Sigmoid colon (tissue), 7 donors: ENCODE results near the gene BRME1. TPM values are rescaled to one million over a fixed set of nuclear protein-coding genes. Genes with fewer than 3 reads are reported as not detected.
A peak's percentile ranks its signal among the peaks of the same experiment; 100 is the strongest.

Experiments
- DNase-seq: peaks from one replicate; pipeline ENCODE4 v3.0.0-alpha.2; 2019
- H3K27ac ChIP-seq, 4 donors: fragments of 200-600 bp; sonication (generic); one replicate each; pipeline ENCODE4 v1.5.1; 2016 to 2019; ENCODE audit warnings: mild to moderate bottlenecking in 1 of 4
- H3K27me3 ChIP-seq, 3 donors: fragments of 200-600 bp; sonication (generic); one replicate each; pipeline ENCODE4 v1.5.1; 2019; ENCODE audit warnings: mild to moderate bottlenecking in 1 of 3
- H3K36me3 ChIP-seq, 4 donors: fragments of 200-600 bp; sonication (generic); one replicate each; pipeline ENCODE4 v1.5.1; 2016 to 2019
- H3K4me1 ChIP-seq, 4 donors: fragments of 200-600 bp; sonication (generic); one replicate each; pipeline ENCODE4 v1.5.1; 2017 to 2019
- H3K4me3 ChIP-seq, 4 donors: fragments of 200-600 bp; sonication (generic); one replicate each; pipeline ENCODE4 v1.5.1; 2017 to 2019; ENCODE audit warnings: mild to moderate bottlenecking in 2 of 4, moderate library complexity in 1 of 4
- H3K9me3 ChIP-seq, 4 donors: fragments of 200-600 bp in 3 of 4; sonication (generic) in 3 of 4; one replicate each; pipeline versions ENCODE4 v1.5.1 to v1.6.1; 2013 to 2019
- CTCF ChIP-seq, 4 experiments: fragments of 450-650 bp in 3 of 4; fragments of 200-600 bp in 1 of 4; IDR thresholded peaks; one replicate each; pipeline ENCODE4 v1.5.1; 2016 to 2019; ENCODE audit warnings: antibody characterized with exemption in 4 of 4, mild to moderate bottlenecking in 3 of 4, moderate library complexity in 2 of 4
- EP300 ChIP-seq, 4 donors: sonication (generic); formaldehyde crosslinking; IDR thresholded peaks; one replicate each; pipeline ENCODE4 v1.6.1; 2017; ENCODE audit warnings: antibody characterized with exemption in 4 of 4
- POLR2A ChIP-seq, 2 donors: fragments of 450-650 bp; IDR thresholded peaks; one replicate each; pipeline ENCODE4 v1.6.1; 2016; ENCODE audit warnings: antibody characterized with exemption in 2 of 2, mild to moderate bottlenecking in 2 of 2, moderate library complexity in 2 of 2
- POLR2AphosphoS5 ChIP-seq, 4 donors: sonication (generic); formaldehyde crosslinking; IDR thresholded peaks; one replicate each; pipeline ENCODE4 v1.6.1; 2017; ENCODE audit warnings: antibody characterized with exemption in 4 of 4
- WGBS, 2 donors: extraction: QIAGEN DNeasy Blood & Tissue Kit; methylation state at CpG; one replicate each; pipeline ENCODE4 v1.1.7; 2013; 5-methylcytosine and 5-hydroxymethylcytosine counted together
- intact Hi-C: fragments of 100-400 bp; cut with DNase I; formaldehyde crosslinking; loops from one replicate; pipeline ENCODE4 v1.15.1; 2023
- polyA plus RNA-seq, 3 donors: library from polyadenylated mRNA; stranded (reverse); fragments of 200-250 nt; gene quantifications; one replicate each; pipeline ENCODE4 v1.2.3, GENCODE V29; 2013
- total RNA-seq, 4 donors: library from RNA; depleted of rRNA; stranded (reverse); fragments of >200 nt; gene quantifications; one replicate each; pipeline ENCODE4 v1.1.0, GENCODE V29; 2016
- donor health status: healthy with polysubstance abuse.
- donor health status: Bipolar disorder and iron deficiency.
- donor health status: healthy.

The BRME1 gene
- total and polyA plus RNA-seq, 7 donors: 0.99 to 9.0 (median 1.8) TPM

- intact Hi-C loops: no loop called here
- peaks cover 0 to 24% (median 15%) of the 10 kb centered on the region in 4 donors for H3K4me1 ChIP-seq
- H3K36me3 ChIP-seq: peaks cover under 1 to 21% (median 10%) of the 10 kb centered on the region in 4 donors
- no peak for DNase-seq
- no peaks in the 10 kb centered on the region for H3K9me3 ChIP-seq
- WGBS, 2 donors: 70 to 90% methylated on average over 5 of the region's 5 CpGs
- no peaks in the 10 kb centered on the region for H3K27me3 ChIP-seq
- H3K4me3 ChIP-seq: peak overlapping the region; percentile 68 to 89 (median 74)
- no peak for TF ChIP-seq EP300 (IDR thresholded peaks at IDR 0.05)
- TF ChIP-seq POLR2AphosphoS5 (IDR thresholded peaks at IDR 0.05): no peak
- no peak for TF ChIP-seq POLR2A (IDR thresholded peaks at IDR 0.05)
- no peak for TF ChIP-seq CTCF (IDR thresholded peaks at IDR 0.05)
- H3K27ac ChIP-seq: peak overlapping the region in 1 of 4 donors; percentile 76
These were observed 993 bp upstream of the BRME1 start for GRCh38 chr19:13906910-13907309.

GRCh38 chr19:13906521-13906904 lies 596 bp upstream of the BRME1 start:
- no peak for TF ChIP-seq EP300 (IDR thresholded peaks at IDR 0.05)
- no peak for TF ChIP-seq CTCF (IDR thresholded peaks at IDR 0.05)
- no peak for TF ChIP-seq POLR2A (IDR thresholded peaks at IDR 0.05)
- no peak for TF ChIP-seq POLR2AphosphoS5 (IDR thresholded peaks at IDR 0.05)
- H3K4me1 ChIP-seq: peaks cover 0 to 24% (median 15%) of the 10 kb centered on the region in 4 donors
- peaks cover 0 to 20% (median 10%) of the 10 kb centered on the region in 4 donors for H3K36me3 ChIP-seq
- intact Hi-C loops: no loop called here
- H3K4me3 ChIP-seq: peak overlapping the region; percentile 68 to 89 (median 74)
- WGBS, 2 donors: 2 to 3% methylated on average over 13 of the region's 13 CpGs
- no peaks in the 10 kb centered on the region for H3K9me3 ChIP-seq
- no peaks in the 10 kb centered on the region for H3K27me3 ChIP-seq
- no peak for DNase-seq
- H3K27ac ChIP-seq: peak overlapping the region; percentile 56 to 76 (median 71)

- Histone ChIP-seq H3K27ac (no peak overlapping the region), H3K4me3 (no peak overlapping the region), H3K4me1 (peaks cover 0 to 23% (median 15%) of the 10 kb centered on the region in 4 donors), H3K27me3 (no peaks in the 10 kb centered on the region), H3K36me3 (no peaks in the 10 kb centered on the region), H3K9me3 (no peaks in the 10 kb centered on the region)
- 79 to 81% methylated on average over 4 of the region's 4 CpGs for WGBS, 2 donors
- TF ChIP-seq POLR2A (IDR thresholded peaks at IDR 0.05): no peak
- no peak for TF ChIP-seq CTCF (IDR thresholded peaks at IDR 0.05)
- no peak for TF ChIP-seq POLR2AphosphoS5 (IDR thresholded peaks at IDR 0.05)
- no peak for TF ChIP-seq EP300 (IDR thresholded peaks at IDR 0.05)
- DNase-seq: no peak
- intact Hi-C loops: no loop called here
These were observed 2.8 kb downstream of the BRME1 start for GRCh38 chr19:13902993-13903555.

GRCh38 chr19:13899912-13900584 lies 5.9 kb downstream of the BRME1 start:
- H3K4me3 ChIP-seq: no peak overlapping the region
- 67 to 72% methylated on average over 5 of the region's 5 CpGs for WGBS, 2 donors
- no peak for DNase-seq
- TF ChIP-seq EP300 (IDR thresholded peaks at IDR 0.05) (no peak), POLR2AphosphoS5 (IDR thresholded peaks at IDR 0.05) (no peak), POLR2A (IDR thresholded peaks at IDR 0.05) (no peak), CTCF (IDR thresholded peaks at IDR 0.05) (no peak)
- no peaks in the 10 kb centered on the region for H3K36me3 ChIP-seq
- intact Hi-C loops: no loop called here
- no peaks in the 10 kb centered on the region for H3K9me3 ChIP-seq
- no peak overlapping the region for H3K27ac ChIP-seq
- H3K4me1 ChIP-seq: no peaks in the 10 kb centered on the region
- H3K27me3 ChIP-seq: no peaks in the 10 kb centered on the region
